ENCODE results near the gene LHPP. TPM values are rescaled to one million over a fixed set of nuclear protein-coding genes. Genes with fewer than 3 reads are reported as not detected.
A peak's percentile ranks its signal among the peaks of the same experiment; 100 is the strongest.
"Not testable (repeated sequence)": the region's sequence is repeated elsewhere in the genome, so short reads cannot be mapped to it uniquely, and the experiment has no call there.

Gene LHPP
- total RNA-seq, 1 donor from 2014 or later = 9.1 TPM

DNA sequence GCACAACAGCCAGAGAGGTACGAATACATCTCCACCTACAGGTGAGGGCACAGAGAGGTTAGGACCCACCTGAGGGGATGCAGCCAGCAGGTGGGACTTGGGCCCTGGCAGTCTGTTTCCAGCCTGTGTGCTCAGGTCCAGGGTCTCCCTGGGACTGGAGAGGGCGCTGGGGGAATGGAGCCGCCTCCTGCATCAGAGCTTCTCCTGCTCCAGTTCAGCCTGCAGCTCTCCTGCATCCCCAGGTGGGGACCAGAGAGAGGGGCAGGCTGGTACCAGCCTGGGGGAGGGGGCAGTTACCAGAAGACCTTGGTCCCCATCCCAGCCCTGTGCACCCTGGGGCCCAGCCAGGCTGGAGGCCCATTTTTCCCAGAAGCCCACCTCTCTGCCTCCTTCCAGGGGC is 80.7 kb downstream of the LHPP start:
- intact Hi-C loops (cut with micrococcal nuclease) = no loop called here
- ATAC-seq = no peak
- no peak for DNase-seq

DNA sequence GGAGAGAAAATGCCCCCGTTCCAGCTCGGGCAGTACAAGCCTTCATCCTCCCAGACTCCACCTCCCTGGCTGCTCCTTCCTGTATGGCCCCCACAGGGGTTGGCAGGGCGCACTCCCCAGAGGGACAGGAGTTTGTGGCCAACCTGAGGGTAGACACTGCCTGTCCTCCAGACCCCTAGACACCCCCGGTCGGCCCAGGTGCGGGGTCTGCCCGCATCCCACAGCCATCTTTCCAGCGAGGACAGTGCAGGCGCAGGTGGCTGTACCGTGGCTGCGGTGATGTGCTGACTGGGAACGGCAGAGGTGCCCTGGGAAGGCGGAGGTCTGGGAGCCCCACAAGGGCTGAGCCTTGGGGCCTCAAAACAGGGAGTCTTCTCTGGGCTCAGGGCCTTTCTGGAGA is 81.5 kb downstream of the LHPP start:
- ATAC-seq (no peak), DNase-seq (no peak)
- intact Hi-C loops (cut with micrococcal nuclease) = no loop called here

DNA sequence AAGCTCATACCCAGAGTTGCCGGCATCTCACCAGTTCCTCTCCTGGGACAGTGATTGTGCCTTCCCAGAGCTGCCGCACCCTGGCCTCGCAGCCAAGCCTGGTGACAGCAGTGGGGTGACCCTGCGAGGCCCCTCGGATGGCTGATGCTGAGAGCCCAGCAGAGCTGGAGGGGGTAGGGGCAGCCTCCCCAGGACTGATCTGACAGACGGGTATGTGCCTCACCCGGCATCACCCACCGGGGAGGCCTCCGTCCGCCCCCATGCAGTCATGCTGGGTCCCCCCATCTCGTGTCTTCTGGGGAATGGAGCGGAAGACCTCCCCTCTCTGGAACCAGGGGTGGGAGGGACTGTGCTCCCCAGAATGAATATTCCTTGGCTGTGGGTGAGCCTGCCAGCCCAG is 82.3 kb downstream of the LHPP start:
- ATAC-seq (no peak), DNase-seq (no peak)
- intact Hi-C loops (cut with micrococcal nuclease) = no loop called here

DNA sequence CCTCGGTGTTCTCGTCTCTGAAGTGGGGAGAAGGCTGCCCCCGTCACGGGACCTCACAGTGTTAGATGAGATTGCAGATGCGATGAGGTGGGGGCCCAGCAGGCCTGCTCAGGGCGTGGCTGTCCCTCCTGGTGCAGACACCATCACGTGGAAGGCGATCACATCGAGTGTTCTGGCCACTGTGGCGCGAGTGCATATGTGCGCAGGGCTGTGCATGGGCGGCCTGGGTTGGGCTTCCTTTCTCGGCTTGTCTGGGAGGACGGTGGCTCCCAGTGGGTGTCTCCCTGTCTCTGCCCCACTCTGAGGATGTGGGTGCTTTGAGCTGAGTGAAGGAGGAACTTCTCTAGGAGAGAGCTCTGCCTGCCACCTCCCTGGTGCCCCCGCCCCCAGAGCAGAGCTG is 83.1 kb downstream of the LHPP start:
- ATAC-seq (no peak), DNase-seq (peak; percentile 47)
- intact Hi-C loops (cut with micrococcal nuclease) = no loop called here

DNA sequence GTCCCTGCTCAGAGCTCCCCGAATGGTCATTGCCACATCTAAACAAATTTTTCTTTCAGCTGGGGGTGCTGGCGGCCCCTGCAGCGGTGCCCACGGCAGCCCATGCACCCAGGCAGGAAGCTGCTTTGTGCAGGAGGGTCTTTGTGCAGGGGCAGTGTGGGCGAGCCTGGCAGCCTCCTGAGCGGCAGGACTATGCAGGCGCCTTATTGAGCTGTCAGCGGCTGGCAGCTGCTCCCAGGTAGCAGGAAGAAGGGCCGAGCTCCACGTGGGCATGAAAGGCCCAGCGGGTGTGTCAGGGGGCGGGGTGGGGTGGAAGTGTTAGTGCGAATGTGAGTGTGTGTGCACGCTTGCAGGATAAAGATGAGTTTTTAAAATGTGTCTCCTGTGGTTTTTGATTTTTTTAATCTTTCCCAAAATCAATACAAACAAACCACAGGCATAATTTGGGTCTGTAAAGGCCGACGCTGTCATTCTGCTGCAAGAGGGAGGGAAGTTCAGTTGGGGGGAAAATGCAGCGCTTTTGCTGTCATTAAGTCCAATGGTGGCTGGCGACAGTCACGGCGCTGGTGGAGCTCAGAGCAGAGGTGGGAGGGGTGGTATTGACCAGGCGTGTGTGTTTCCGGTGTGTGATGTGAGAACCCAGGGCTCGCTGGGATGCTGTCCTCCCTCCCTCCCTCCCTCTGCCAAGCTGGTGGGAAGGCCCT is 83.9 kb downstream of the LHPP start:
- intact Hi-C loops (cut with micrococcal nuclease) = no loop called here
- no peak for ATAC-seq
- no peak for DNase-seq

DNA sequence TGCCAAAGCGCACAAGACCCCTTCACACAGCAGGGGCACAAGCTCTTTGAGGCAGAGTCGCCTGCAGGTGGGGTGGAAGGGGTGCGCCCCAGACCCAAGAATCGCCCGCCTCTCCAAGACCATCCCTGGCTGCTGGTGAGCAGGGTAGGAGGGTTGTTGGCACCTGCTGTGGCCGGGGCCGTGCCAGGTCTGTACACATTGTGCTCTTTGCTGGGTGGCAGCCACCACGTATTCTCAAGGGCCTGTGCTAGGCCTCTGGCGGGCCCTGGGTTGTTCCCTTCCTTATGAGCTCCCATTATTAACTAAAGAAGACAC is 84.4 kb downstream of the LHPP start:
- intact Hi-C loops (cut with micrococcal nuclease) = no loop called here
- DNase-seq (peak; percentile 61), ATAC-seq (peak; percentile 71)

DNA sequence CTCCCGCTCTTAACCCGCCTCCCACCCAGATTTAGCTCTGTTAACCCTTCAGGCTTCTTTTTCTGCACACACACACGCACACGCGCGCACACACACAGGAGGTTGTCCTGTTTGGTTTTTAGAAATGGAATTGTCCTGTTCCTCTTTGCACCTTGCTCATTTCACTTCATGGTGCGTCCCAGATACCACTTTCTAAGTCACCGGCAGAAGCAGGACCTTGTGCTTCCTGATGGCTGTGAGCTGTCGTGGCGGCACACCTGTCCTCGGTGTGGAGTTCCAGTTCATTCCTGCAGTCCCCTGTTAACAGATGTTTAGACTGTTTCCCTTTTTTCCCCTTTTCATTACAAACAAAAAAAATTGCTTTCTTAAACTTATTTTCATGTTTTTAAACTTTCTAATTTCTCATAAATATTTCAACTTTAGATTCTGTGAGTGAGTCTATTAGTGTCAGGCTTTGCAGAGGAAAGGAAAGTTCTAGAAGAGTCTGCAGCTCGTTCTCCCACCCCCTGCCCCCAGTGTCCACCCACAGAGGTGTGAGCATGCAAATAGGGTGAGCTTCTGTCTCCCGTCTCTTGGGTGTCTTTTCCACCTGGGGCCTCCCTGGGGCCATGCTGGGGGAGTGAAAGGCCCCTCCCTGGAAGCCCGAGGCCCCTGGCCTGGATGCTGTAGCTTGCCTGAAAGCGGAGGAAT is 85.5 kb downstream of the LHPP start:
- DNase-seq (no peak), ATAC-seq (no peak)
- intact Hi-C loops (cut with micrococcal nuclease) = no loop called here

DNA sequence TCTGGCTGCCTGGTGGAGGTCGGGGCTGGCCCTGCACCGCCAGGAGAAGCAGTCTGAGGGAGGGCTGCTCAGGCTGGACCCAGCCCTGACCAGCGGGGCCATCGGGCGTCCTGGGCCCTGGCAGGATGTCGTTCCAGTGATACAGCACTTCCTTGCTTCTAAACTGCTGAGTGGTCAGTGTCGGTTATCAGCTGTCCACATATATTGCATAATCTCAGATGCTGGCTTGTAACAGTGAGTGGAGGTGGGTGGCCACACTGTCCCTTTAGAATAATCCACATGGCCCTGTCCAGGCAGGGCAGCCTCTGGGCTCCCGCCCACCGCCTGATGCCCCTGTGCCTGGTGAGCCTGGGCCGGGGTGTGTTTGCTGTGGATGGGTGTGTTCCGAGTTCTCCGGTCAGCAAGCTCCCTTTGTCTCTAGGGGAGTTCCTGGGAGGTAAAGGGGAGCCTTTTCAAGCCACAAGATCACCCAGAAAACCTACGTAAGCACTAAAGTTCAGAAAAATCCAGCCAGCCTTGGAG is 86.1 kb downstream of the LHPP start:
- intact Hi-C loops (cut with micrococcal nuclease) = no loop called here
- no peak for DNase-seq
- peak; percentile 45 for ATAC-seq

DNA sequence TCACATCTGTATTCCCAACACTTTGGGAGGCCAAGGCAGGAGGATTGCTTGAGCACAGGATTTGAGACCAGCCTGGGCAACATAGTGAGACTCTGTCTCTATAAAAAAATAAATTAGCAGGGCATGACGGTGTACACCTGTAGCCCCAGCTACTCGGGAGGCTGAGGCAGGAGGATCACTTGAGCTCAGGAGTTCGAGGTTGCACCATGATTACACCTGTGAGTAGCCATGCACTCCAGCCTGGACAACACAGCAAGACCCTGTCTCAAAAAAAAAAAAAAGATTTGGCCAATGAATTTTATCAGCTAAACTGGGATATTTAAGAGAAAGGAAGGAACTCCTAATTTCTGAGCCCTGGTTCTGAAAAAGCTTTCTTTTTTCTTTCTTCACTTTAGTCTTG is 87.5 kb downstream of the LHPP start:
- intact Hi-C loops (cut with micrococcal nuclease); DNase-seq; ATAC-seq: not testable (repeated sequence)

DNA sequence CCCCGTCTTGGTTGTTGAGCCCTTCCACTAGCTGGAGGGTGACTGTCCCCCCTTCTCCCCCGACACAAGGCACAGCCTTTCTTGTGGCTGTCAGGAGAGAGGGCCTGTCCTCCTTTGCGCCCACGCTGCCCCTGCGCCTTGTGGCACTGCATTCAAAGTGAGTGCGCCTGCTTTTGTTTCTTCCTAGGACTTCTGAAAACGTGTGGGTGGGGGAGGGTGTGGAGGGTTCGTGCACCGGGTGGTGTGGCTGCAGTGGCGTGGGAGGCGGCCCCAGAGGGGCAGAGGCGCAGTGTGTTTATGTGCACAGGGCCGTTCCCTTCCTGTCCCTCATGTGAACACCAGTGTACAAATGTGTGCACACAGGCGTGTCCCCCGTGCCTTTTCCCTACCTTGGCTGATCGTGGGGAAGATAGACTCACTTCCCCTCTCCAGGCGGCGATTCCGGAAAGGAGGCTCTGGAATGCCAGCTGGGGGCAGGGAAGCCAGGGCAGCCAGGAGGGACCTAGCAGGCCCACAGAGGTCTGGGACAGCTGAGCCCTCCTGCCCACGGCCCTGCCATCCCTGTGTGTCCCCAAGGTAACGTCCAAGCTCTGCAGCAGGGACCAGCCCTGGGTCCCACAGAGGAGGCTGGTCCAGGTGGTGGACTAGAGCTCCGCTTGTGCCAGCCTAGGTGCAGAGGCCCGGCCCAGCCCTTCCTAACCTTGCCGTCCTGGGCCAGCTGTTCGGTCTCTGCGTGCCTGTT is 88.8 kb downstream of the LHPP start:
- peak; percentile 18 for ATAC-seq
- intact Hi-C loops (cut with micrococcal nuclease) = no loop called here
- DNase-seq = no peak

DNA sequence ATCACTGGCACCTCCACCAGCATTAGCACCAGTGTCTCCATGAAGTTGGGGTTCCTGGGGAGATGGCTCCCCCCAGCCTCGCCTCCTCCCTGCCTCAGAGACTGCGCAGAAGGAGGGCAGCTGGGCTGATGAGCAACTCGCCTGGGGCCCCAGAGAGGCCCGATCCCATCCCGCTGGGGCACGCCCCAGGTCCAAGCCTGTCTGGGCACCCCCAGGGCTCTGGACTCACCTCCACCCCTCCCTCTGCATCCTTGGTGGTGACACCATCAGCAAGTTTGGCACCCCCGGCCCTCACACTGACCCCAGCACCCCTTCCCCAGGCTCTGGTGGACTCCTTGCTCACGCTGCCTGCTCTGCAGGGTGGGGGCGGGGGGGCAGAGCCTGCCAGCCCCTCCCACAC is 89.5 kb downstream of the LHPP start:
- DNase-seq (no peak), ATAC-seq (no peak)
- intact Hi-C loops (cut with micrococcal nuclease) = no loop called here

DNA sequence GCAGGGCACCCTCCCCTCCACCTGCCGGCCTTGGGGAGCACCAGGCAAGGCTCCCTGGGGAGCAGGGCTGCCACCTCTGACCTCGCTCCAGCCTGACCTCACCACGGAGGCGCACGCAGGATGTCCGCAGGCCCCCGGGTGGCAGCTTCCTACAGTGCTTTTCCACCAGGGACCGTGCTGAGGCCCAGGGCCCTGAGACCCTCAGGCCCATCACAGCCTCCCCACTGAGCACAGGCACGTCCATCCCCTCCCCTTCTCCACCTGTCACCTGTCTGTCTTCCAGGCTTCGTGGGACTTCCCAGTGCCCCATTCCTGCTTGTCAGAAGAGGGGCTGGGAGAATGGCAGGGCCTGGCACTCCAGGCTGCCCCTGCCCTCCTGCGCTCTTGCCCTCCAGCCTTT is 90.1 kb downstream of the LHPP start:
- no peak for DNase-seq
- no peak for ATAC-seq
- intact Hi-C loops (cut with micrococcal nuclease) = no loop called here

DNA sequence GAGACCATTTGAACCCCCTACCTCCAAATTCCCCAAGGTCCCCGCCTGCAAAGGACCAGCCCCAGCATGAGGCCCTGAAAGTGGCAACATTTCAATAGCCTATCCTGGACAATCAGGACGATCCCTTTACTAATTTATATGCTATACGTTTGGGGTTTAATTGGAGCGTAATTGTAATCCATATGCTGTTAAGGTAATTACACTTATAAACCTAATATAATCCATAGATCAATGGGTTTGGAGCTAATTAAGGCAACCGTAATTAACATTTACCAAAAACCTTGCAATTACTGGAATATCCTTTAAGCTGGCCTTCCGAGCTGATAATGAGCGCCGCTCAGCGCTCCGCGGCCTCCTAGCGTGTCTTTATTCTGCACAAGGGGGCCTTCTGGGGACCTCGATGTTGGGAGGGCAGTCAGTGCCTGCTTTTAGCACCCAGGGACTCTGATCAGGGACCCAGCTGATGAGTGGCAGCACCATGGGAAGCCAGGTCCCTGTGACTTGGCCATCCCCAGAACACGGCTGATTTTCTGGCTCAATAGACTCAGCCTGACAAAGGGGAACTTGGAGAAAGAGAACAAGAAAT is 91.2 kb downstream of the LHPP start:
- DNase-seq = no peak
- no peak for ATAC-seq
- intact Hi-C loops (cut with micrococcal nuclease) = no loop called here

DNA sequence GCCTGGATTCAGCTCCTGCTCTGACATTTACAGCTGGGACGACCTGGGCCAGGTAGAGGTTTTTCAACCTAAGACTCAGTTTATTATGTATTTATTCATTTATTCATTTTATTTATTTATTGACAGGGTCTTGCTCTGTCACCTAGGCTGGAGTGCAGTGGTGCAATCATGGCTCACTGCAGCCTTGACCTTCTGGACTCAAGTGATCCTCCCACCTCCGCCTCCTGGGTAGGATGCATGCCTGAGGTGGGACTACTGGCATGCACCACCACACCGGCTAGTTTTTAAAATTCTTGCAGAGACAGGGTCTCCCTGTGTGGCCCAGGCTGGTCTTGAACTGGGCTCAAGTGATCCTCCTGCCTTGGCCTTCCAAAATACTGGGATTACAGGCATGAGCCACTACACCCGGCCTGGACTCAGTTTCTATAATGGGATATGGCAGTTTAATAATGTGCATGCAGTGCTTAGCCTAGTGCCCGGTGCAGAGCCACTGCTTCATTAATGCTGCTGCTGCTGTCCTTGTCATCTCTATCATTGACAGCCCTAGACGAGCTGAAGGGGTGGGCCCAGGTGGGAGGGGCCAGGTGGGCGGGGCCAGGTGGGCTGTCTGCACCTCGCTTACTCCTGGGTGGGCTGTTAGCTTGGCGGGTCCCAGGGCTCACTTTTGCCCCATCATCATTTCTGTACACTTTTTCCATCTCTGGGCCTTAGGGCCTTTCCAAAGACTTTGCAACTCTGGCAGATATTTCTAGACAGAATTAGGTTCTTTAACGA is 92.6 kb downstream of the LHPP start:
- DNase-seq (no peak), ATAC-seq (no peak)
- intact Hi-C loops (cut with micrococcal nuclease) = no loop called here

DNA sequence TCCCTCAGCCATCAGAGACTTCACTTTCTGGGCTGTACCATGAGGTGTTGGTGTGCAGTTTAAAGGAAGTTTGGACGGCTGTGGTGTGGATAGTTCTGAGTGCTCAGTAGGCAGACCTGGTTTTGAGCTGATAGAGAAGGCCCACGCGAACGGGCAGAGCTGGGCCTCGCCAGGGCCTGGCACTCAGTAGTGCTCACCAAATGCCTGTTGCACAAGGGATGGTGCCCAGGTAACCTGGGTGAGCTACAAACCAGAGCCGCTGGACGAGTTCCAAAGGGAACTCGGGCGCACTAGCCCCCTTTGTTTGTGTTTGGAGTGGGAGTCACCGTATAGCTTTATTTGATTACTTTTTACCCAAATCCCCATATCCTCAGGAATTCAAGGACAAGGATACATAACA is 95.5 kb downstream of the LHPP start:
- intact Hi-C loops (cut with micrococcal nuclease) = no loop called here
- DNase-seq (peak; percentile 14), ATAC-seq (no peak)

DNA sequence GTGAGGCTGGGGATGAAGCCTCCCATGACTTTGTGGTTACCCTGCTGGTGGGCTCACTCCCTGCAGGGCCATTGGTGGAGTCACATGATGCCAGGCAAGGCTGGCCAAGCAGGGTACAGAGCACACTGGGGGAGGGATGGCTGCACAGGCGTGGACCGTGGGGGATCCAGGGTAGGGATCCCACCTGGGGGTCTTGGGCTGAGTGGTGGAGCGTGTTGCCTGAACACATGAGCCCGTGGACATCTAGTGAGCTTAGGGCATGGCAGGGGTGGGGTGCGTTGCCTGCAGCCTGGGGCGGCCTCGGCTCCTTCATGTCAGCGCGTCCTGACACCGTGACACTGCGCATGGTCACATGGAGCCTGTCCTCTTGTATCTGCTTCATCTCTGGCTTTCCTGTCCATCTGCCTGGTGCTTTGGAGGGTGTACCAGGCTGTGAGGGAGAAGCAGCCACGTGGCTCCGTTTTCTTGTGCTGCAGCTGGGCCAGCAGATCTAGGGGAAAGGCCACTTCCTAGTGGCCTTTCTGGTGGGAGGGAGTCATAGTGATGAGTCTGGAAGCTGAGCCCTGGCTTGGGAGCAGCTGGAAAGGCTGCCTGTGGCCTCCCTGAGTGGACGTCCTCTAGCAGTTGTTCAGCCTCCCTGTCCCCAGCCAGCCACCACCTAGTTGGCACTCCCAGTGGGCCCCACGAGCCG is 96.2 kb downstream of the LHPP start:
- DNase-seq = peak; percentile 28
- ATAC-seq = peak; percentile 4
- intact Hi-C loops (cut with micrococcal nuclease) = no loop called here

DNA sequence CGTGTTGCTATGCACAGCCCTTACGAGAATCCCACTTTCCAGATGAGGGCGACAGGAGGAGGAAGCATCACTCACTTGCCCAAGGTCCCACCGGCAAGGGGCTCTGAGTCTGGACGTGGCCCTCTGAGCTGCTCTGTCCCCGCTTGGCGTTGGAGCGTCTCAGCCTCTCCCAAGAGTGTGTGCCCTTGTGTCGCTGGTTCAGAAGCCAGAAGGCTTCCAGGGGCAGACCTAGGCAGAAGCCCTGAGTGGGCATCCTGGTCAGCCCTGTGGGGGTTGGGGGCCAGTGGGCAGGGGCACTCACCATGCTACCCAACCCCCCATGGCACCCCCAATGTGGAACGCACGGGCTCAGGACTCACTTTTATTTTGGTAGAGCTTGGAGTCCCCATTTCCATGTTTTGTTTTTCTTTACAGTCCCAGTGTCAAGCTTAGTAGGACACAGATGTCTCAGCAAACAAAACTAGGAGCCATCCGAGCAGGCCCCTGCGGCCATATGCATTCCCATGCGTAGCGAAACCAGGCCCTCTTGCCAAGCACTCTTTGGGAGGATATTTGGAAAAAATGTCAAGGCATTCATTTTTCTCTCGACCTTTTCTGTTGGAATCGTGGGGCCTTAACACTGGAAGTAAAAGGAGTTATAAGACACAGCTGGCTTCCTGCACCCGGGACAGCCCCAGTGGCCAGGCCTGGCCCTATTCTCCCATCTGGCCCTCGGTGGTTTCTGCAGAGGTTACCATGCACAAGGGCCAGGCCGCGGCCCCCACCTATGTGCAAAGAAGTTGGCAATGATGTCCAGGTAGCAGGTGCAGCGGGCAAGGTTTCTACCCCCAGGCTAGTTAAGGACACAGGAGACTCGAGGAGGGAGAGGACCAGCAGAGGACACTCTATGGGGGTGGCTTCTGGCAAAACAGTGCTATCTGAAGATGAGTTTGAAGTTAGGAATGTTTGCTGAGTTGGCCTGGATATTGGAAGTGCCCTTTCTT is 97.0 kb downstream of the LHPP start:
- intact Hi-C loops (cut with micrococcal nuclease) = no loop called here
- DNase-seq (peak; percentile 17), ATAC-seq (no peak)

Data from left ventricle myocardium superior (tissue), 1 donor.